ENCODE data around the gene MLST8. TPM values are rescaled to one million over a fixed set of nuclear protein-coding genes. Genes with fewer than 3 reads are reported as not detected.
A peak's percentile ranks its signal among the peaks of the same experiment; 100 is the strongest.

MLST8 gene
- total RNA-seq, 2 experiments from 2014 or later, result 35.9 to 36.4 TPM

- Mint-ChIP-seq H3K27me3 (no peaks in the 10 kb centered on the region), H3K27ac (peak overlapping the region; percentile 68), H3K4me1 (peaks cover 22% of the 10 kb centered on the region), H3K9me3 (no peaks in the 10 kb centered on the region), H3K4me3 (peak overlapping the region; percentile 30), H3K36me3 (ENCODE audit: low read depth) (peaks cover 6% of the 10 kb centered on the region)
- POLR2A ChIA-PET, result no interaction called here
- CTCF ChIA-PET, result interaction anchor here (0.6 to 1.1 kb wide), 5 partner anchors 23 to 521 kb away, joined by 3 to 4 read pairs (median 3); partner anchors contain the start of gene ECI1
- no peak for DNase-seq
Measured at GRCh38 chr16:2226245-2226793, 21.1 kb downstream of the MLST8 start.

- H3K9me3 Mint-ChIP-seq, result no peaks in the 10 kb centered on the region
- POLR2A ChIA-PET, result no interaction called here
Measured at GRCh38 chr16:2226918-2227317, 21.7 kb downstream of the MLST8 start.

GRCh38 chr16:2228161-2228824, 23.0 kb downstream of the MLST8 start:
- no peak overlapping the region for H3K27ac Mint-ChIP-seq
- CTCF ChIA-PET, result no interaction called here
- H3K9me3 Mint-ChIP-seq, result no peaks in the 10 kb centered on the region
- POLR2A ChIA-PET, result no interaction called here
- no peak for DNase-seq
- H3K4me3 Mint-ChIP-seq, result no peak overlapping the region
- no peaks in the 10 kb centered on the region for H3K27me3 Mint-ChIP-seq
- peaks cover 19% of the 10 kb centered on the region for H3K4me1 Mint-ChIP-seq
- H3K36me3 Mint-ChIP-seq (ENCODE audit: low read depth), result peaks cover 6% of the 10 kb centered on the region

More at GRCh38 chr16:2226918-2227317, 21.7 kb downstream of the MLST8 start:
- Mint-ChIP-seq H3K36me3 (ENCODE audit: low read depth) (peaks cover 6% of the 10 kb centered on the region), H3K4me1 (peaks cover 22% of the 10 kb centered on the region), H3K27me3 (no peaks in the 10 kb centered on the region), H3K27ac (no peak overlapping the region), H3K4me3 (peak overlapping the region; percentile 16)
- no peak for DNase-seq
- CTCF ChIA-PET, result interaction anchor here (1.0 to 1.1 kb wide), 2 partner anchors 24 to 45 kb away, joined by 3 read pairs; partner anchors contain the start of gene ECI1

GRCh38 chr16:2229091-2229490, 23.8 kb downstream of the MLST8 start:
- DNase-seq, result no peak
- CTCF ChIA-PET, result no interaction called here
- peaks cover 6% of the 10 kb centered on the region for H3K36me3 Mint-ChIP-seq (ENCODE audit: low read depth)

GRCh38 chr16:2229632-2230250, 24.5 kb downstream of the MLST8 start:
- DNase-seq, result no peak
- Mint-ChIP-seq H3K27me3 (no peaks in the 10 kb centered on the region), H3K36me3 (ENCODE audit: low read depth) (peaks cover 6% of the 10 kb centered on the region), H3K4me1 (peaks cover 13% of the 10 kb centered on the region), H3K9me3 (no peaks in the 10 kb centered on the region), H3K4me3 (no peak overlapping the region), H3K27ac (no peak overlapping the region)
- POLR2A ChIA-PET, result no interaction called here
- CTCF ChIA-PET, result interaction anchor here (1.2 kb wide), 1 partner anchor 9 kb away, joined by 3 read pairs; no protein-coding TSS in a partner anchor

More at GRCh38 chr16:2229091-2229490, 23.8 kb downstream of the MLST8 start:
- H3K27me3 Mint-ChIP-seq, result no peaks in the 10 kb centered on the region
- H3K9me3 Mint-ChIP-seq, result no peaks in the 10 kb centered on the region
- no peak overlapping the region for H3K4me3 Mint-ChIP-seq
- peaks cover 19% of the 10 kb centered on the region for H3K4me1 Mint-ChIP-seq
- H3K27ac Mint-ChIP-seq, result no peak overlapping the region
- POLR2A ChIA-PET, result no interaction called here

- POLR2A ChIA-PET, result no interaction called here
- CTCF ChIA-PET, result interaction anchor here (1.2 kb wide), 1 partner anchor 8 kb away, joined by 3 read pairs; no protein-coding TSS in a partner anchor
Measured at GRCh38 chr16:2230376-2230775, 25.1 kb downstream of the MLST8 start.

GRCh38 chr16:2231016-2231931, 26.0 kb downstream of the MLST8 start:
- no peaks in the 10 kb centered on the region for H3K9me3 Mint-ChIP-seq
- peaks cover 3% of the 10 kb centered on the region for H3K4me1 Mint-ChIP-seq
- no peak overlapping the region for H3K27ac Mint-ChIP-seq
- H3K4me3 Mint-ChIP-seq, result no peak overlapping the region
- no peaks in the 10 kb centered on the region for H3K27me3 Mint-ChIP-seq
- ChIA-PET CTCF (interaction anchor here (1.2 kb wide), 1 partner anchor 7 kb away, joined by 3 read pairs; no protein-coding TSS in a partner anchor), POLR2A (no interaction called here)
- peaks cover 10% of the 10 kb centered on the region for H3K36me3 Mint-ChIP-seq (ENCODE audit: low read depth)
- no peak for DNase-seq

More at GRCh38 chr16:2230376-2230775, 25.1 kb downstream of the MLST8 start:
- Mint-ChIP-seq H3K4me3 (no peak overlapping the region), H3K27me3 (no peaks in the 10 kb centered on the region), H3K9me3 (no peaks in the 10 kb centered on the region), H3K36me3 (ENCODE audit: low read depth) (peaks cover 9% of the 10 kb centered on the region), H3K4me1 (peaks cover 8% of the 10 kb centered on the region), H3K27ac (no peak overlapping the region)
- DNase-seq, result no peak

- H3K27me3 Mint-ChIP-seq, result no peaks in the 10 kb centered on the region
- CTCF ChIA-PET, result no interaction called here
- no peak overlapping the region for H3K27ac Mint-ChIP-seq
- H3K4me1 Mint-ChIP-seq, result no peaks in the 10 kb centered on the region
- DNase-seq, result no peak
- peaks cover 10% of the 10 kb centered on the region for H3K36me3 Mint-ChIP-seq (ENCODE audit: low read depth)
- no peak overlapping the region for H3K4me3 Mint-ChIP-seq
- POLR2A ChIA-PET, result no interaction called here
- H3K9me3 Mint-ChIP-seq, result no peaks in the 10 kb centered on the region
Measured at GRCh38 chr16:2232094-2232990, 27.1 kb downstream of the MLST8 start.

GRCh38 chr16:2233046-2233775, 28.0 kb downstream of the MLST8 start:
- H3K27me3 Mint-ChIP-seq, result no peaks in the 10 kb centered on the region
- no peaks in the 10 kb centered on the region for H3K9me3 Mint-ChIP-seq
- no peak overlapping the region for H3K4me3 Mint-ChIP-seq
- no peak overlapping the region for H3K27ac Mint-ChIP-seq
- H3K4me1 Mint-ChIP-seq, result no peaks in the 10 kb centered on the region
- DNase-seq, result no peak
- ChIA-PET CTCF (no interaction called here), POLR2A (no interaction called here)
- H3K36me3 Mint-ChIP-seq (ENCODE audit: low read depth), result peaks cover 10% of the 10 kb centered on the region

GRCh38 chr16:2233872-2234812, 28.9 kb downstream of the MLST8 start:
- no peak for DNase-seq
- Mint-ChIP-seq H3K9me3 (no peaks in the 10 kb centered on the region), H3K27me3 (no peaks in the 10 kb centered on the region), H3K4me1 (no peaks in the 10 kb centered on the region), H3K36me3 (ENCODE audit: low read depth) (peaks cover 10% of the 10 kb centered on the region), H3K27ac (no peak overlapping the region), H3K4me3 (no peak overlapping the region)
- POLR2A ChIA-PET, result no interaction called here
- CTCF ChIA-PET, result no interaction called here

- DNase-seq, result no peak
- H3K4me1 Mint-ChIP-seq, result no peaks in the 10 kb centered on the region
- CTCF ChIA-PET, result no interaction called here
- POLR2A ChIA-PET, result no interaction called here
- no peaks in the 10 kb centered on the region for H3K9me3 Mint-ChIP-seq
- H3K4me3 Mint-ChIP-seq, result no peak overlapping the region
- no peak overlapping the region for H3K27ac Mint-ChIP-seq
- H3K27me3 Mint-ChIP-seq, result no peaks in the 10 kb centered on the region
- peaks cover 11% of the 10 kb centered on the region for H3K36me3 Mint-ChIP-seq (ENCODE audit: low read depth)
Measured at GRCh38 chr16:2234813-2235170, 29.5 kb downstream of the MLST8 start.
